AG08396 (cell line): ENCODE measurements around the gene PDYN.
"Not testable (repeated sequence)": the region's sequence is repeated elsewhere in the genome, so short reads cannot be mapped to it uniquely, and the experiment has no call there.

Experiments used
- DNase-seq: peaks from one replicate; pipeline ENCODE4 v3.0.0; 2012; ENCODE audit warnings: low spot score, mixed read lengths

Gene PDYN

DNA sequence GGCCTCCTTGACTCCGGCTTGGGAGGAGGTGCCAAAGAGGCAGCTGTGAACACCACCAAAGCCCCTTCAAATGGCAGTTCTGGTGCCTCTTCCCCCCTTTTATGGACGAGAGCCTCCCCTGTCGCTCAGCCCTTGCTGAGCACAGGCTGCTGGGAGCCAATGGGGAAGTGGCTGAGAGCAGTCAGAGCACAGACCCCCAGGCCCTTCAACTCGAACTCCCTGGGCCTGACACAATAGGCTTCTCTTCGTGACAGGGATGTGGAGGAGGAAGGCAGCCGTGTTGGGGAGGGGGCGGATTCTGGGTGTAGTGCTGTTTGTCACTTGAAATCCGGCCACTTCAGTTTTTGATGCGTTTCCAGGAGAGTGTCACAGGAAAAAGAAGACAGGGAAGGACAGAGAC is at the start of gene PDYN:
Gene PDYN (minus strand): TSS at position 73 of the 400 bp plus-strand sequence. CDS start 10,974 bp downstream, outside the sequence.
- DNase-seq = no peak

DNA sequence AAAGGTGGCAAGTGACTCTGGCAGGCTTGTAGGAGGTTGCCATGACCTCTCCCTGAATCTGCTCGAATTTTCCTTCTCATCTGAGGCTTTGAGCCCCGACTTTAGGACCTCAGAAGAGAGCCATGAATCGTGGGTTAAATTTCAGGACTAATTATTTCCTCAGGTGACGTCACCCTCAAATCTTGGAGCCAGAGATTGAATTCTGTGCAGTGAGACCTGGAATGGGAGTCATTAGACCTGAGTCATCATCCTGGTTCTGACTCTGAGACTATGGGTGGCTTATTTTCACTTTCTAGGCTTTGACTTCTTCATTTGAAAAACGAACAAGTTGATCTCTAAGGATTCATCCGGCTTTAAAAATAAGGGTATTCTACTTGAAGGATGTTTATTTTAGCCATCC is 48.5 kb upstream of the PDYN start:
- peak; percentile 61 for DNase-seq

DNA sequence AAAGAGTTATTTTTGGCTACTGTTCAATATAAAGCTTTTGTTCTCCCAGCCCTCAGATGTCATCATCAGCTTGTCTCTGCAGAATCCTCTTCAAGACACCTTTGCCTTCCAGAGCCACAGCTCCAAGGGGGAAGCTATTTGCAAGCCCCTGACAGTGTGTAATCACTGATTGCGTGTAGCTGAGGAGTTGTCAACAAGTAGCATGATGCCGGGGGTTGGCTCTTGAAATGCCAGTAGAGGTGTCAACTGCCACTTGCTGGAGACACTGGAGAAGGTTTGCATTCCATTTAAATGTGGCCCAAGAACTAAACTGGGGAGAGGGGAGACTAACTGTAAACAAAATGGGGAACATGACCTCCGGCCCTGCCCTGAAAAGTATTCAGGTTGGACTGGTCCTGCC is 44.3 kb upstream of the PDYN start:
- DNase-seq = no peak

DNA sequence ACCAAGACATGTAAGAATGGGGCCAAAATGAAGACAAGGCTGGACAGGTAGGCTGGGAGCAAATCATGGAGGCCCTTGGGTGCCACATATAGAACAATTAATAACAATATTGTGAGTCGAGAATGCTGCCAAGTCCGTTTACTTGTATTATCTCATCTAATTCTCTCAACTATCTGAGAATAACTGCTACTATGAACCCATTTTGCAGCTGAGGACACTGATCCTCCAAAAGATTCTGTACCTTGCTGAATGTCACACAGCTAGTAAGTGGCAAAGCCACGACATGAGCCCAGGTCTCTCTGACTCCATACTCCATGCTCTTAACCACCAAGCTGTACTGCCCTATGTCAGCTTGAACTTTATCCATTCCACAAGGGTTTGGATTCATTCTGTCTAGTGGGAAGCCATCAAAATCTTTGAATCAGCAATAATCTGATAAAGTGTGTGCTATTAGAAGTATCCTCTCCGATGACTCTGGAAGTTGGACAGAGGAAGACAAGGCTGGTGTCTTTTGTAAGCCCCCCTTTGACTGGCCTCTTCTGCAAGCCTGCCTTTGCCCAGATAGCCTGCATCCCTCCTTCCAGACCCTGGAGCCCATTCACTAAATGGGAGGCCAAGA is 43.5 kb upstream of the PDYN start:
- DNase-seq = no peak

DNA sequence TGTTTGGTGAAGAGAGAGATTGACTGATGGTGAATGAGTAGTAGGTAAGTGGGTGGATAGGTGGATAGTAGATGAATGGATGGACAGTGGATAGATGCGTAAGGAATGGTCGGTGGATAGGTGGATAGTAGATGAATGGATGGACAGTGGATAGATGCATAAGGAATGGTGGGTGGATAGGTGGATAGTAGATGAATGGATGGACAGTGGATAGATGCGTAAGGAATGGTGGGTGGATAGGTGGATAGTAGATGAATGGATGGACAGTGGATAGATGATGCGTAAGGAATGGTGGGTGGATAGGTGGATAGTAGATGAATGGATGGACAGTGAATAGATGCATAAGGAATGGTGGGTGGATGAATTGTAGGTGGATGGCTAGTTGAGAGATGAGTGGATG is 42.5 kb upstream of the PDYN start:
- DNase-seq = not testable (repeated sequence)

DNA sequence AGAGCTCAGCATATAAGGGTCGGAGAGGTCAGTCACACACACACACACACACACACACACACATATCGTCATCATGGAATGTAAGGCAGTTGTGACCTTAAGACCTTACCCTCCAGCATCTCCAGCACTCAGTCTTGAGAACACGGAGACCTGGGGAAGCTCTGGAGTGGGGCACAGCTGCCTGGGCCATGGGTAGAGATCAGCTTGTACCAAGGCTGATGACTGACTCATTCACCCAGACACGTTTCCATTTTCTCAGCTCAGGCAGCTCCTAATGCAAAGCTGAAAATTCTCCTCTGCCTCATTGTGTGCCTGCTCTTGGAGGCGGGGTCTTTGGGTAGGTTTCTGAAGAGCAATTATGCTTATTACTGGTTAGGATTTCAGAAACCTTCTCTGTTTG is 38.3 kb upstream of the PDYN start:
- DNase-seq = no peak

DNA sequence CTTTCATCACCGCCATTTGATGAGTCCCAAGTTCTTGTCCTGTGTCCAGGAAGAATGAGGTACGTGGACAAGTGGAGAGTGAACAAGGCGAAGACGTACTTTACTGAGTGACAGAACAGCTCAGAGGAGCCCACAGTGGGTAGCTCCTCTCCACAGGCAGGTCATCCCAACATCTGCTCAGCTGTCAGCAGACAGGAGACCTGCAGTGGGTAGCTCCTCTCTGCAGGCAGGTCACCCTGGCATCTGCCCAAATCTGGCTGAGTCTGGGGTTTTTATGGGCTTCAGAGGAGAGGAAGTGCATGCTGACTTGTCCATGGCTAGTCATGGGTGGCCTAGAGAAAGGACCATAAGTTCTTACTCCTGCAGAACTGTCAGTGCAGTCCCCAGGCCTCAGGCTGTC is 32.7 kb upstream of the PDYN start:
- DNase-seq = no peak

DNA sequence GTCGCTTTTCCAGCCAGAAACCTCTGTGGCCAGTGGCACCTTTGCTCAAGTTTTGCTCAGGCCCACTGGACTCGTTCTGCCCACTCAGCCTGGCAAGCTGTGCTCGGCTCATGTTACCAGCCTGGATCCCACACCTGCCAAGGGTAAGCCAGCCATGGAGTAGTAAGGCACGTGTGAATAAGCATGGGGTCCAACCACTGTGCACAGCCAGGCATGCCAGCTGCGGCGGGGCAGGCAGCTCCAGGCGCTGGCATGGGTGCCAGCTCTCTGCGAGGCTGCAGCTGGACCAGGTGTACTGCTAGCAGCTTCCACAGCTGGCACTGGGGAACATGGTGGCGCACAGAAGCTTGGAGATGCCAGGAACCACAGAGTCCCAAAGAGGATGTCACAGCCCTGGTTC is 32.1 kb upstream of the PDYN start:
- DNase-seq = no peak

DNA sequence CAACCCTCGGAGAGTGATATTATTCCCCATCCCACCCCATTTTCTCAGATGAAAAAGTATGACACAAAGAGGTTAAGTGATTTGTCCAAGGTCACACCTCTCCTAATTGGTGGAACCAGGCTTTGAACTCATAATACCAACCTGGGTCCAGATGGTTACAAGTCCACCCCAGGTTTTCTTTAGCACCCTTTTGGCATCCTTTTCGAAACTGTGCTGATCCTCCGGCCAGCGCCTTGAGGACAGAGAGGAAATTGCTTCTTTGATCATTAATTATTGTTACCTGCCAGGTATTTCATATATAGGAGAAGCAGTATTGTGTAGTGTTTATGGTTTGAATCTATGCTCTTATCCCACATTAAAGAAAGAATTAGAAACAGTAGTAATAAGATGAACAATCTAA is 29.3 kb upstream of the PDYN start:
- DNase-seq = no peak

DNA sequence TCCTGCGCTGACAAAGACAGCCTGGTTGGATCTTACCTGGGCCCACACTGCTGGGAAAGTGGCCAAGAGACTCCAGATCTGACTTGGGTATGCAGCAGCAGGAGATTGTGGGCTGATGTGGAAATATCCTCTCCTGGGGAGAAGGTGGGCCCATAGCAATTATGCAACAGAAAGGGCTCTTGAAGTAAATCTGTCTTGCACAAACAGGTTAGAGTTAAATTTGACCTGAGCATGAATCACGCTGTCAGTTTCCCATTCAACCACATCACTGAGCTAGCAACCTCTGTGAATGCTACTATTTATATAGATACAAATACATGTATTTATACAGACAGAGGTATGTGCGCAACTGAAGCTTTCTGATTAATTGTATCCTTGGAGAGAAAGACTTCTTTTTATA is 28.3 kb upstream of the PDYN start:
- no peak for DNase-seq

DNA sequence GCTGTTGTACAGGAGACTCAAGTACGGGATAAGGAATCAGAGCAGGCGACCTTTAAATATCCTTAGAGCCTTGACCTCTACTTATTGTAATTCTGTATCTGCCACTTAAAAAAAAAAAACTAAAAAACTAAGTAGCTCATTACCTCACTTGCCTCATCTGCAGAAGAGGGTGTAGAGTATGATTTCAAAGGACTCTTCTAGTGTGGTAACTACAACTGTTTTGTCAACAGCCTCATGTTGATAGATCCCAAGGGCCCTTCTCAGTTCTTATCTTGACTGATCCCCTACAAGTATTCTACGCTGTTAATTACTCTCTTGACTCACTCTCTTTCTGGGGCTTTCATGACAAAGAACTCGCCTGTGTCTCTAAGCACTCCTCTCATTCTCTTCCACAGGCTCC is 16.7 kb upstream of the PDYN start:
- no peak for DNase-seq

DNA sequence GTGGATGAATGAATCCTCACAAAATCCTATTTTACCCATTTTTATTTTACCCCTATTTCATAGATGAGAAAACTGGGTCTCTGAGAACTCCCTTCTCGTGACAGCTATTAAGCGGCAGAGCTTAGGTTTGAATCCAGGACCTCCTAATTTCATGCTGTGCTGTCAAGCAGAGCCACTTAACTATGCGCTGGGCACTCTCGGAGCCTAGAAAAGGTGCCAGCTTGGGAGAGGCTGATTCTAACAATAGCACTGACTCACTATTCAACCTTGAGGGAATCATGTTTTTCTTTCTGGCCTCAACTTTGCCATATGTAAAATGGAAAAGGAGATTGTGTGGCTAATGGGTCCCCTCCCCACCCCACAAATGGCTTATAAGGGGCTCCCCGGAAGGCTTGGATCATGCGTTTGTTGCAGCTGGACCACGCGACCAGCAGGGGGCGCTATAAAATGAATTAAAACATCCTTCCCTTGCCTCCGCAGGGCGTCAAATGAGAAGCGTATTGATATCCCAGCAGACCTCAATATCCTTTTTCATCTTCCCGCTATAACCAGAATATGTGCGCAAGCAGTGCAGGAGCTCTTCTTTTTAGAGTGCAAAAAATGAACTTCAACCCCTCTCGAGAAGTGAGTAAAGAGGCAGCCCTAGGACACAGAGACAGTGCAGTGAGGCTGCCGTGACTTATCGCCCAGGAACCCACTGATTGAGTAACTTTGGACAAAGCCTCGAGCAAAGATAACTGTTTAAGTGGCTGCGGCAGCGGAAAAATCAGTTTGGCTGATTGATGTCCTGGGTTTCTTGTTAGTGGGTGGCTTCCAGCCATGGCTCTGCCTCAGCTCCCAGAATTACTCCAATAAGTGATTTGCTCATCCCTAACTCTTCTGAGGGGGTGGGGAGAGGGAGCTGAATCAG is 12.8 kb upstream of the PDYN start:
- DNase-seq = peak; percentile 59

DNA sequence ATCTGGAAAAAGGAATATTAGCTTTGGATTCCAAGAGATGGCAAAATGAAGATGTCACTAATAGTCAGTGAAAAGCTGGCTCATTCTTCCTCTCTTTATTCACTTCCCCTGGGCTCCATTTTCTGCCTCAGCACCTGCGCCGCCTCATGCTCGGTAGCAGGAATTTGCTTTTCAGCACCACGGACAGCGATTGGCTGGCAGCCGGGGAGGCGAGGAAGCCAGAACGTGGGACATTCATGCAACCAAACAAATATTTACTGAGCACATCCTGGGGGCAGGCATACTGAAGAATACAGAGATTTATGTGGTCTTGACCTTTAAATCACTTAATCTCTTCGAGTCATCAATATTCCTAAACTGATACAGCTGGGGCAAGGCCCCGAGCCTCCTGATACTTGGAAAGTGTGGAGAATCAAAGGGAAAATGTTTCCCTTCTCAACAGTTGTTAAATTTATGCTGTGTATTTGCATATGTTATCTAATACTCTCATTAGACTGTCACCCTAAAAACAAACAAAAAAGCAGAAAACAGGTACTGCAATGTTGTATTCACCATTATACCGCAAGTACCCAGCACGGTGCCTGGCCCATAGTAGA is 12.1 kb upstream of the PDYN start:
- peak; percentile 58 for DNase-seq

DNA sequence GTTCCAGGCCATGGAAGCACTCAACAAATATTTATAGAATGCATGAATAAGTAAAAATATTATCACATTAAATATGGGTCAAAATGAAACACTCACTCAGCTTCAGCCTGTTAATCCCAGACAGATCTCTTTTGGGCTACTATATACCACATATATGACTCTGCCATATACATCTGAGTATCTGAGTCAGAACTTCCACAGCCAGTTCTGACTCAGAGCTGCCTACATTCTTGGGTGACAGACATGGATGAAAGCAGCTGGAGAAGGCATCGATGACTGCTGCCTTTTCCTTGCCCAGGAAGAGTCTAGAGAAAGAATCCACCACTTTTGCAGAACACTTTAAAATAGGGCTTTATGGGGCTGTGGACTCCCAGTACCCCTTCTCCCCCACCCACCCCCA is 11.5 kb upstream of the PDYN start:
- DNase-seq = no peak

DNA sequence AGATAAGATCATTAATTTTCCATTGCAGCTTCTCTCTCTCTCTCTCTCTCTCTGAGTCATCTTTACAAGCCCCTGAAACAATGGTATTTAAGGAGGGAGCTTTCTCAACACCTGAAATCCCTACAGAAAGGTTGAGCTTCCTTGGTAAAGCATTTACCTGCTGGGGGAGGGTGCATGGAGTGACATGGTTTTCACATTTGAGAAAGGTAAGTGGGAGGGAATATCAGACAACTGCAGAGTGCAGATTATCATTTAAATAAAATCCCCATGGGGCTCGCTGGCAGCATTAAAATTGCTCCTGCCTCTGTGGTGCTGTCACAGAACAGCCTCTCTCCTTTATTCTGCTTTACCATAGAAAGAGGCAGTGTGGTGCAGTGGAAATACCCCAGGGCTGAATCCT is 10.3 kb upstream of the PDYN start:
- no peak for DNase-seq

DNA sequence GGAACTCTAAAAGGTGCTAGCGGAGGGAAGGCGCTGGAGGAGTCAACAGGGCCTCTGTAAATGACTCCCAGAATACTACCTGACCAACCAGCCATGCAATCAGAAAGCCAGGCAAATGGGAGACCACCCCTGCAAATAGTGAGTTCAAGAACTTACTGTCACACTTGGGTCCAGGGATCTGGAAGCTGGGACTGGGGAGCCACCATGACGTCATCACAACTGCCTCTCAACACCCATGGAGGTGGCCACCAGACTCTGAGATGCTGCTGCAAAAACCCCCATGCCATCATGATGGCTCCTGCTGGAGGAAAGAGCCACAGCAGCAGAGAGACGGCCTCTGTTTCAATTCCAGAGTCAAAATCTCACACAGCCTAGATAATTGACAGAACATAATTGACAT is 8.5 kb upstream of the PDYN start:
- DNase-seq = no peak

DNA sequence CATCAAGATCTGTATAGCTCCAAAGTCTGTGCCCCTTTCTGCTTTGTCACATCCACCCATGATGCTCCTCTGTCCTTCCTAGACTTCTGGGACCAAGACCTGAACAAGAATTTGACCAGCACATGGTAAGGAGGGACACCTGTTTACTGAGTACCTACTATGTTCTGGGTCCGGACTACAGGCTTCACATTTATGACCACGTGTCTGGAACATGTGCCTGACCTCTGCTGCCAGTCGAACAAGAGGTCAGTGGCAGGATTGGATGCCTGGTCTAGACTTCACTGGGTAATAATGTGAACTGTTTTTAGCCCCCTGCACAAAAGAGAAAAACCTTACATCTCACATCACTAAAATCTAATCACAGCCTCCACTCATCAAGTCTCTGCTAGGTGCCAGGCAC is 7.3 kb upstream of the PDYN start:
- DNase-seq = no peak

DNA sequence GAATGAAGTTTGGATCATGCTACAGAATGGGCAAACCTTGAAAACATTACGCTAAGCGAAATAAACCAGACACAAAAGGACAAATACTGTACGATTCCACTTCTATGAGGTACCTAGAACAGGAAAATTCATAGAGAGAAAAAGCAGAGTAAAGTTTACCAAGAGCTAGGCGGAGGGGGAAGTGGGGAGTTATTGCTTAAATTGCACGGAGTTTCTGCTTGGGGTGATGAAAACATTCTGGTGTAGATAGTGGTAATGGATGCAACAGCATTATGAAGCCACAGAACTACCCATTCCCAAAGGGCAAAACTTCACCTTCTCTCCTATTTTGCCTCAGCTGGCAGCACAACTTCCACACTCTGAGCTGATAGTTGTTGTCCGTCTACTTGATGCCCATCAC is 6.4 kb upstream of the PDYN start:
- DNase-seq = no peak

DNA sequence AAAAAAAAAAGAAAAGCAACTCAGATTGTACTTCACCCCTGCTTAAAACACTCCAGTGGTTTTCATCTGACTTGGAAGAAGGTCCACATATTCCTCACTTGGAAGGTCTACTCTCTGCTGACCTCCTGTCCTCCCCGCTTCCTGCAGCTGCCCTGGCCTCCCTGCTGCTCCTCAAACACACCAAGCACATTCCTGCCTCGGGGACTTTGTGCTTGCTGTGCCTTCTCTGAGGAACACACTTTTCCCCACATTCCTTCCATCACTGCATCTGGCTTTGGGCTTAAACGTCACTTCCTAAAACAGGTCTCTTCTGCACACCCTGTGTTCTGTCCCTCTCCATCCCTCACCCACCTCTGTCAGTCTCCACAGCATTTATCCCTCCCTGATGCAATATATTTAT is 4.9 kb upstream of the PDYN start:
- DNase-seq = no peak

DNA sequence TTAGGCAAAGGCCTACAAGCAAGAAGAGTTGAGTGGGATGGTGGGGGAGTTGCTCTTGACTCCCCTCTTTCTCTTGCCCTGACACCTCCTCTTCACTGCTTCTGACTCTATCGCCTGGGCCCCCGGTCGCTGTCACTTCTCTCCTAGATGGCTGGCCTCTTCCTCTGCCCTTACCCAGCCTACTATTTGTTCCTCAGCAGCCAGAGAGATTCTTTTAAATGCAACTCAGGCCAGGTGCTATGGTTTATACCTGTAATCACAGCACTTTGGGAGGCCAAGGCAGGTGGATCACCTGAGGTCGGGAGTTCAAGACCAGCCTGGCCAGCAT is 4.3 kb upstream of the PDYN start:
- no peak for DNase-seq

DNA sequence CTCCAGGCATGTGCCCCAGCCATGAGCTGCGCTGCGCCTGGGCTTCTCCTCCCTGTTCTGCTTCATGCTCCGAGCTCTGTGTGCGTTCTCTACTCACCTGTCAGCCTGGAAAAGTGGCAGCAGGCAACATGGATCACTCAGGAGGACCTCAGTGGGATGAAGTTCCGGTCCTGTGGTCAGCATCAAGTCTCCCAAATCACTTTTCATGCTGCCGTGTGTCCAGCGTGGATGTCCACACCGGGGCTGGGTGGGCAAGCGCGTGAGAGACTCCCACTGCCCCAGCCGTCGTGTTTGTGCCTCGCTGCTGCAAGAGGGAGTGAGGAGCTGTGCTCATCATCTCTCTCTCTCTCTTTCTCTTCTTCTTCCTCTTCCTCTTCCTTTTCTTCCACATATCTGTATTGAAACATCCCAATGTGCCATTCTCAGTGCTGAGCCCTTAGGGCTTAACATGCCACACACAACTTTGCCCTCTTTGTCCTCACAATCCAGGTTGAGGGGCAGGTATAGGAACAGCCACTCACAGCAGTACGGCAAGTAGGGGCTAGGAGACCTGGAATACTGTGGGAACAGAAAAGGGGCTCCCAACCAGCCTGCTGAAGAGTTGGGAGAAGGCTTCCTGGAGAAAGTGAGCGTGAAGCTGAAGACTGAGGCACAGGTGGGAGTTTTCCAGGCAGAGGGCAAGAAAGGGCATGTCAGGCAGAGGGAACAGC is 3.8 kb upstream of the PDYN start:
- no peak for DNase-seq

DNA sequence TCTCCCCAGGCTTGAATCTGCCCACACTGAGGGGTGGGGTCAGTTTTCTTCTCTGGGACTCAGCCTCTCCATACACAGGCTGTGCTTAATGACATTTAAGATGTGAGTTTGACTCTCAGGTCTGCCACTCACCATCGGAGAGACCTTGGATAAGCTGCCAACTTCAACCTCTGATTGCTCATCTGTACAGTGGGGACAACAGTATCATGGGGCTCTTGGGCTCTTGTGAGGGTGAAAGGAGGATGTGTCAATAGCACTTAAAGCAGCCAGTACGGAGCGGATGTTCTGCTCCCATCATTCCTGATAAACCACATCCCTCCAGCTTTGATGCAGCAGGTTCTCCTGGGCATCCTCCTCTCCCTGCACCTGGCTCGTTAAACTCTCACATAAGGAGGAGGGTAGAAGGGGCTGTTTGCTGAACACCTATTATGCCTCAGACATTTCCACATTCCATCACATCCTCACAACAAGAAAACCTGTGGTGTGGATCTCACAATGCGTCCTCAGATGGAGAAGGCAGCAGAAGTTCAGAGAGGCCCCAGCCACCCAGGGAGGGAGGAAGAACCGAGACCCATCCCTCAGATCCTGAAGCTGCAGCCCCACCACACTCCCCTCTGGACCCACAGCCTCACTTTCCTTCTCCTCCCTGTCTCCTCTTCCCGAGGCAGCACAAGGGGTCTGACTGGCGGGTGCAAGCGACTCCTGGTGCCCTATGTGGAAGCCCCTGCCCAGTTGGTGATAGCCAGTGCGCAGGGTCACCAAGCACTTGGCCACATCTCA is 1.9 kb upstream of the PDYN start:
- DNase-seq = no peak
